ENCODE data around the gene POU5F1.

DNA sequence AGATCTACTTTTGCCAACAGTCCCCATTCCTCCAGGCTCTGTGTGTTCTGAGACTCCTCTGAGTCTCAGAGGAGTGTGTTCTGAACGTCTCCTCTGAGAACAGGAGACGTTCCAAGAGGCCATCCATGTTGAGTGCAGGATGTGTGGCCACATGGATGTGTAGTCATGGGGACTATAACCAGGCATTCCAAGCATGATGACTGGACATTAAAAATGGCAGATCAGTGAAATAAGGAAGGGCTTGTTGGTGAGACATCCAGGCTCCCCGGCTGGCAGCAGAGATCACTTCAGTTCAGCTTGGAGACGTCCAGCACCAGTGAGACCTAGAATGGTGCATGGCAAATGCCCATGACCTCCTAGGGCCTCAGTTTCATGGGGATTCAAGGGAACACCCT lies 34.3 kb upstream of the POU5F1 start:
- TF ChIP-seq, protein P1, sequence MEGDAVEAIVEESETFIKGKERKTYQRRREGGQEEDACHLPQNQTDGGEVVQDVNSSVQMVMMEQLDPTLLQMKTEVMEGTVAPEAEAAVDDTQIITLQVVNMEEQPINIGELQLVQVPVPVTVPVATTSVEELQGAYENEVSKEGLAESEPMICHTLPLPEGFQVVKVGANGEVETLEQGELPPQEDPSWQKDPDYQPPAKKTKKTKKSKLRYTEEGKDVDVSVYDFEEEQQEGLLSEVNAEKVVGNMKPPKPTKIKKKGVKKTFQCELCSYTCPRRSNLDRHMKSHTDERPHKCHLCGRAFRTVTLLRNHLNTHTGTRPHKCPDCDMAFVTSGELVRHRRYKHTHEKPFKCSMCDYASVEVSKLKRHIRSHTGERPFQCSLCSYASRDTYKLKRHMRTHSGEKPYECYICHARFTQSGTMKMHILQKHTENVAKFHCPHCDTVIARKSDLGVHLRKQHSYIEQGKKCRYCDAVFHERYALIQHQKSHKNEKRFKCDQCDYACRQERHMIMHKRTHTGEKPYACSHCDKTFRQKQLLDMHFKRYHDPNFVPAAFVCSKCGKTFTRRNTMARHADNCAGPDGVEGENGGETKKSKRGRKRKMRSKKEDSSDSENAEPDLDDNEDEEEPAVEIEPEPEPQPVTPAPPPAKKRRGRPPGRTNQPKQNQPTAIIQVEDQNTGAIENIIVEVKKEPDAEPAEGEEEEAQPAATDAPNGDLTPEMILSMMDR (IDR thresholded peaks at IDR 0.05), result no peak
- no peak for TF ChIP-seq POLR2A (IDR thresholded peaks at IDR 0.05)

Measured in esophagus squamous epithelium (tissue), 4 donors.